T-cell (primary cell): ENCODE results near the gene MTARC2. TPM values are rescaled to one million over a fixed set of nuclear protein-coding genes. Genes with fewer than 3 reads are reported as not detected.

Experiments used
- ATAC-seq, 4 experiments: fragments of 200-7000 bp in 3 of 4; fragments of 150-1000 bp in 1 of 4; cut with Tn5 transposase; replicated peaks in 1 of 4; 1 replicate in 3 of 4; 2 replicates in 1 of 4; pipeline ENCODE4 v1.10.0; 2021; ENCODE audit warnings: moderate library complexity in 3 of 4, mild to moderate bottlenecking in 2 of 4, moderate number of reproducible peaks in 1 of 4
- CTCF ChIA-PET, 2 donors: fragments of 300-600 bp; sonication (Branson Sonifier 250); formaldehyde crosslinking; loops; one replicate each; lab custom pipeline; 2022; ENCODE audit warnings: antibody characterized with exemption in 2 of 2; lab: Charles Lee
- POLR2A ChIA-PET, 2 donors: fragments of 300-600 bp; sonication (Branson Sonifier 250); formaldehyde crosslinking; loops; one replicate each; lab custom pipeline; 2022; ENCODE audit warnings: antibody characterized with exemption in 2 of 2; lab: Charles Lee
- DNase-seq, 35 experiments: peaks; one replicate each; pipeline versions ENCODE4 v3.0.0 to v3.0.0-alpha.2; 2013 to 2023
- H3K27ac ChIP-seq: one replicate; pipeline ENCODE4 v1.5.1; 2013; ENCODE audit warnings: low read length
- H3K27me3 ChIP-seq, 2 experiments: replicated peaks in 1 of 2; 1 replicate in 1 of 2; 2 replicates in 1 of 2; pipeline versions ENCODE4 v1.6.1 to v1.7.0; 2013; ENCODE audit warnings: low read length in 1 of 2, mixed read lengths in 1 of 2; ENCODE audit not compliant: control insufficient read depth in 2 of 2, insufficient read depth in 2 of 2; ENCODE audit errors: extremely low read depth in 1 of 2
- H3K36me3 ChIP-seq, 2 donors: 1 replicate in 1 of 2; 2 replicates in 1 of 2; pipeline versions ENCODE4 v1.6.1 to v1.7.0; 2013; ENCODE audit warnings: low read length in 1 of 2; ENCODE audit not compliant: control insufficient read depth in 2 of 2, insufficient read depth in 1 of 2; ENCODE audit errors: extremely low read depth in 1 of 2
- H3K4me1 ChIP-seq, 2 experiments: 1 replicate in 1 of 2; 2 replicates in 1 of 2; pipeline versions ENCODE4 v1.6.1 to v1.7.0; 2013; ENCODE audit warnings: low read length in 2 of 2, mixed read lengths in 1 of 2; ENCODE audit not compliant: insufficient read depth in 2 of 2, control insufficient read depth in 1 of 2; ENCODE audit errors: extremely low read depth in 1 of 2
- H3K4me3 ChIP-seq, 2 donors: 1 replicate in 1 of 2; 2 replicates in 1 of 2; pipeline versions ENCODE4 v1.5.1 to v1.7.0; 2013; ENCODE audit warnings: mild to moderate bottlenecking in 2 of 2, low read length in 1 of 2, moderate library complexity in 1 of 2; ENCODE audit not compliant: control insufficient read depth in 1 of 2; ENCODE audit errors: extremely low read depth in 1 of 2
- H3K9me3 ChIP-seq: 2 replicates; pipeline ENCODE4 v1.7.0; 2013
- H3K27ac Mint-ChIP-seq, 2 donors: one replicate each; pipeline ENCODE4 v1.8.0; 2020 to 2021; ENCODE audit warnings: mild to moderate bottlenecking in 2 of 2, mixed read lengths in 2 of 2
- H3K27me3 Mint-ChIP-seq, 2 donors: one replicate each; pipeline ENCODE4 v1.8.0; 2021 to 2022; ENCODE audit warnings: mixed read lengths in 2 of 2
- H3K36me3 Mint-ChIP-seq: one replicate; pipeline ENCODE4 v1.8.0; 2021; ENCODE audit warnings: mixed read lengths
- H3K4me1 Mint-ChIP-seq, 3 donors: one replicate each; pipeline ENCODE4 v1.8.0; 2020 to 2022; ENCODE audit warnings: mixed read lengths in 3 of 3, mild to moderate bottlenecking in 1 of 3
- H3K4me3 Mint-ChIP-seq, 3 donors: one replicate each; pipeline ENCODE4 v1.8.0; 2020 to 2022; ENCODE audit warnings: mild to moderate bottlenecking in 3 of 3, mixed read lengths in 3 of 3, moderate library complexity in 3 of 3
- H3K9me3 Mint-ChIP-seq, 3 donors: one replicate each; pipeline ENCODE4 v1.8.0; 2020 to 2022; ENCODE audit warnings: mixed read lengths in 3 of 3
- WGBS: methylation state at CpG from one replicate; pipeline ENCODE4 v1.1.5; 2013; ENCODE audit warnings: missing lambda C conversion rate; ENCODE audit not compliant: insufficient coverage; 5-methylcytosine and 5-hydroxymethylcytosine counted together
- total RNA-seq, 35 experiments: library from RNA in 6 of 35; stranded (reverse) in 6 of 35; fragments of 120-200 nt in 1 of 35; gene quantifications; one replicate each; pipeline versions ENCODE4 v1.2.1 to v1.2.4 and lab custom pipeline; 2013 to 2026

The MTARC2 gene
- total RNA-seq, 5 donors from 2014 or later (not counting 1 experiment from before 2014, with no cell fraction given): 0.33 to 0.47 (median 0.41) TPM; not detected in 2

GRCh38 chr1:220757441-220757840 is 9.3 kb downstream of the MTARC2 start:
- no peaks in the 10 kb centered on the region for H3K4me1 ChIP-seq
- Mint-ChIP-seq H3K9me3 (no peaks in the 10 kb centered on the region), H3K27me3 (peaks cover 21 to 28% of the 10 kb centered on the region in 2 donors), H3K27ac (no peak overlapping the region), H3K4me1 (no peaks in the 10 kb centered on the region), H3K4me3 (no peak overlapping the region), H3K36me3 (no peaks in the 10 kb centered on the region)
- H3K9me3 ChIP-seq: no peaks in the 10 kb centered on the region
- no peak overlapping the region for H3K27ac ChIP-seq
- H3K36me3 ChIP-seq: no peaks in the 10 kb centered on the region
- DNase-seq (no peak), ATAC-seq (no peak)
- peaks cover 0 to 14% of the 10 kb centered on the region in 2 experiments for H3K27me3 ChIP-seq
- 60% methylated on average over 1 of the region's 3 CpGs for WGBS
- POLR2A ChIA-PET: no interaction called here
- CTCF ChIA-PET: no interaction called here
- no peak overlapping the region for H3K4me3 ChIP-seq

- ChIA-PET POLR2A (no interaction called here), CTCF (no interaction called here)
- Histone ChIP-seq H3K27me3 (peaks cover 0 to 13% of the 10 kb centered on the region in 2 experiments), H3K36me3 (no peaks in the 10 kb centered on the region), H3K9me3 (no peaks in the 10 kb centered on the region), H3K4me1 (no peaks in the 10 kb centered on the region), H3K4me3 (no peak overlapping the region), H3K27ac (no peak overlapping the region)
- H3K9me3 Mint-ChIP-seq: no peaks in the 10 kb centered on the region
- ATAC-seq: no peak
- no peaks in the 10 kb centered on the region for H3K4me1 Mint-ChIP-seq
- DNase-seq: no peak
- H3K36me3 Mint-ChIP-seq: no peaks in the 10 kb centered on the region
- no peak overlapping the region for H3K27ac Mint-ChIP-seq
- H3K27me3 Mint-ChIP-seq: peaks cover 17 to 27% of the 10 kb centered on the region in 2 donors
- 90% methylated on average over 3 of the region's 3 CpGs for WGBS
- H3K4me3 Mint-ChIP-seq: no peak overlapping the region
Observed at GRCh38 chr1:220759147-220759546, 11.0 kb downstream of the MTARC2 start.

- Mint-ChIP-seq H3K4me1 (no peaks in the 10 kb centered on the region), H3K27ac (no peak overlapping the region), H3K9me3 (no peaks in the 10 kb centered on the region), H3K4me3 (no peak overlapping the region), H3K36me3 (no peaks in the 10 kb centered on the region), H3K27me3 (peaks cover 9 to 14% of the 10 kb centered on the region in 2 donors)
- Histone ChIP-seq H3K4me1 (no peaks in the 10 kb centered on the region), H3K27ac (no peak overlapping the region), H3K9me3 (no peaks in the 10 kb centered on the region), H3K36me3 (no peaks in the 10 kb centered on the region), H3K27me3 (peaks cover 0 to 9% of the 10 kb centered on the region in 2 experiments), H3K4me3 (no peak overlapping the region)
- ChIA-PET POLR2A (no interaction called here), CTCF (interaction anchor here in 1 of 2 donors (0.5 kb wide), 1 partner anchor 445 kb away, joined by 4 read pairs; no protein-coding TSS in a partner anchor)
- ATAC-seq (no peak), DNase-seq (no peak)
- WGBS: 94% methylated on average over 4 of the region's 7 CpGs
Observed at GRCh38 chr1:220761688-220762427, 13.7 kb downstream of the MTARC2 start.

- peaks cover 4 to 8% of the 10 kb centered on the region in 2 donors for H3K27me3 Mint-ChIP-seq
- CTCF ChIA-PET: no interaction called here
Observed at GRCh38 chr1:220764757-220765156, 16.6 kb downstream of the MTARC2 start.

GRCh38 chr1:220767312-220768125 is 19.4 kb downstream of the MTARC2 start:
- POLR2A ChIA-PET: no interaction called here
- no peaks in the 10 kb centered on the region for H3K4me1 ChIP-seq
- WGBS: no CpG with 5 or more reads among the region's 8 CpGs
- H3K27ac ChIP-seq: no peak overlapping the region
- no peak overlapping the region for H3K4me3 ChIP-seq
- CTCF ChIA-PET: no interaction called here
- no peak overlapping the region for H3K27ac Mint-ChIP-seq
- H3K36me3 Mint-ChIP-seq: no peaks in the 10 kb centered on the region
- no peak overlapping the region for H3K4me3 Mint-ChIP-seq
- DNase-seq (no peak), ATAC-seq (no peak)
- no peaks in the 10 kb centered on the region for H3K9me3 ChIP-seq
- peaks cover 0 to 16% of the 10 kb centered on the region in 2 experiments for H3K27me3 ChIP-seq
- H3K27me3 Mint-ChIP-seq: peaks cover 0 to 4% of the 10 kb centered on the region in 2 donors
- no peaks in the 10 kb centered on the region for H3K4me1 Mint-ChIP-seq
- no peaks in the 10 kb centered on the region for H3K9me3 Mint-ChIP-seq
- H3K36me3 ChIP-seq: no peaks in the 10 kb centered on the region

More at GRCh38 chr1:220764757-220765156, 16.6 kb downstream of the MTARC2 start:
- peaks cover 0 to 14% of the 10 kb centered on the region in 2 experiments for H3K27me3 ChIP-seq
- H3K4me1 ChIP-seq: no peaks in the 10 kb centered on the region
- H3K4me1 Mint-ChIP-seq: no peaks in the 10 kb centered on the region
- no peak overlapping the region for H3K4me3 ChIP-seq
- 69% methylated on average over 3 of the region's 3 CpGs for WGBS
- no peak overlapping the region for H3K4me3 Mint-ChIP-seq
- no peaks in the 10 kb centered on the region for H3K9me3 Mint-ChIP-seq
- H3K27ac Mint-ChIP-seq: no peak overlapping the region
- DNase-seq (no peak), ATAC-seq (no peak)
- no peaks in the 10 kb centered on the region for H3K36me3 ChIP-seq
- no peaks in the 10 kb centered on the region for H3K9me3 ChIP-seq
- no peaks in the 10 kb centered on the region for H3K36me3 Mint-ChIP-seq
- POLR2A ChIA-PET: no interaction called here
- H3K27ac ChIP-seq: no peak overlapping the region

GRCh38 chr1:220768126-220768601 is 20.0 kb downstream of the MTARC2 start:
- no peaks in the 10 kb centered on the region for H3K9me3 ChIP-seq
- Mint-ChIP-seq H3K27ac (no peak overlapping the region), H3K27me3 (peaks cover 0 to 6% of the 10 kb centered on the region in 2 donors), H3K4me1 (no peaks in the 10 kb centered on the region), H3K36me3 (no peaks in the 10 kb centered on the region), H3K4me3 (no peak overlapping the region), H3K9me3 (no peaks in the 10 kb centered on the region)
- 57% methylated on average over 1 of the region's 5 CpGs for whole genome bisulfite sequencing
- ChIA-PET CTCF (interaction anchor here in 1 of 2 donors (0.7 kb wide), 1 partner anchor 64 kb away, joined by 3 read pairs; no protein-coding TSS in a partner anchor), POLR2A (no interaction called here)
- ATAC-seq: no peak
- H3K4me3 ChIP-seq: no peak overlapping the region
- no peaks in the 10 kb centered on the region for H3K4me1 ChIP-seq
- H3K36me3 ChIP-seq: no peaks in the 10 kb centered on the region
- DNase-seq: no peak
- H3K27me3 ChIP-seq: peaks cover 0 to 11% of the 10 kb centered on the region in 2 experiments
- no peak overlapping the region for H3K27ac ChIP-seq
